ENCODE results near the gene GPR146. TPM values are rescaled to one million over a fixed set of nuclear protein-coding genes. Genes with fewer than 3 reads are reported as not detected.
"Not testable (repeated sequence)": the region's sequence is repeated elsewhere in the genome, so short reads cannot be mapped to it uniquely, and the experiment has no call there.

The GPR146 gene
- total RNA-seq, 2 donors from 2014 or later: 13.4 to 18.6 TPM

- Histone ChIP-seq H3K27me3 (no peaks in the 10 kb centered on the region), H3K4me1 (peaks cover 0 to 9% of the 10 kb centered on the region in 2 donors), H3K27ac (no peak overlapping the region), H3K4me3 (no peak overlapping the region), H3K9me3 (no peaks in the 10 kb centered on the region), H3K36me3 (peaks cover 5% of the 10 kb centered on the region)
- no peak for TF ChIP-seq CTCF (IDR thresholded peaks at IDR 0.05)
- no peak for DNase-seq (ENCODE audit: low spot score)
Observed at GRCh38 chr7:997404-998395, 46.6 kb upstream of the GPR146 start.

- Histone ChIP-seq H3K27ac (no peak overlapping the region), H3K4me1 (no peaks in the 10 kb centered on the region), H3K4me3 (no peak overlapping the region), H3K36me3 (peaks cover 5% of the 10 kb centered on the region), H3K27me3 (no peaks in the 10 kb centered on the region), H3K9me3 (no peaks in the 10 kb centered on the region)
- no peak for TF ChIP-seq CTCF (IDR thresholded peaks at IDR 0.05)
- no peak for DNase-seq (ENCODE audit: low spot score)
Observed at GRCh38 chr7:999149-999879, 45.0 kb upstream of the GPR146 start.

GRCh38 chr7:999941-1000935 is 44.1 kb upstream of the GPR146 start:
- H3K4me3 ChIP-seq: no peak overlapping the region
- no peaks in the 10 kb centered on the region for H3K4me1 ChIP-seq
- no peak overlapping the region for H3K27ac ChIP-seq
- no peaks in the 10 kb centered on the region for H3K9me3 ChIP-seq
- no peaks in the 10 kb centered on the region for H3K27me3 ChIP-seq
- H3K36me3 ChIP-seq: peaks cover 5% of the 10 kb centered on the region
- no peak for TF ChIP-seq CTCF (IDR thresholded peaks at IDR 0.05)
- DNase-seq (ENCODE audit: low spot score): no peak

- not testable (repeated sequence) for H3K36me3 ChIP-seq; H3K27ac ChIP-seq; H3K4me3 ChIP-seq; H3K9me3 ChIP-seq; H3K4me1 ChIP-seq; DNase-seq (ENCODE audit: low spot score); H3K27me3 ChIP-seq
Observed at GRCh38 chr7:1001069-1001770, 43.1 kb upstream of the GPR146 start.

GRCh38 chr7:1002026-1002425 is 42.3 kb upstream of the GPR146 start:
- DNase-seq (ENCODE audit: low spot score); H3K9me3 ChIP-seq; H3K4me1 ChIP-seq; H3K27ac ChIP-seq; H3K27me3 ChIP-seq; H3K4me3 ChIP-seq; H3K36me3 ChIP-seq: not testable (repeated sequence)

- not testable (repeated sequence) for H3K36me3 ChIP-seq; H3K4me3 ChIP-seq; H3K9me3 ChIP-seq; DNase-seq (ENCODE audit: low spot score); H3K27me3 ChIP-seq; H3K4me1 ChIP-seq; H3K27ac ChIP-seq
Observed at GRCh38 chr7:1002445-1002844, 41.9 kb upstream of the GPR146 start.

All from right atrium auricular region (tissue), 2 donors.